H1 (cell line): Measurements from ENCODE around the gene TLE4.

ENCODE experiments used
- MAFK ChIP-seq: IDR thresholded peaks from 2 replicates; pipeline ENCODE4 v1.6.1; 2012; ENCODE audit warnings: low read depth, mild to moderate bottlenecking, improper control_type of control experiment, low read length
- TF ChIP-seq, protein P1 (sequence below), 3 experiments: IDR thresholded peaks; 1 replicate in 2 of 3; 2 replicates in 1 of 3; pipeline versions ENCODE4 v1.5.1 to v1.6.1; 2011; ENCODE audit warnings: low read length in 3 of 3, mild to moderate bottlenecking in 3 of 3, inconsistent platforms in 2 of 3, low read depth in 1 of 3, moderate library complexity in 1 of 3; ENCODE audit not compliant: insufficient read depth in 1 of 3; ENCODE audit errors: control extremely low read depth in 1 of 3

DNA sequence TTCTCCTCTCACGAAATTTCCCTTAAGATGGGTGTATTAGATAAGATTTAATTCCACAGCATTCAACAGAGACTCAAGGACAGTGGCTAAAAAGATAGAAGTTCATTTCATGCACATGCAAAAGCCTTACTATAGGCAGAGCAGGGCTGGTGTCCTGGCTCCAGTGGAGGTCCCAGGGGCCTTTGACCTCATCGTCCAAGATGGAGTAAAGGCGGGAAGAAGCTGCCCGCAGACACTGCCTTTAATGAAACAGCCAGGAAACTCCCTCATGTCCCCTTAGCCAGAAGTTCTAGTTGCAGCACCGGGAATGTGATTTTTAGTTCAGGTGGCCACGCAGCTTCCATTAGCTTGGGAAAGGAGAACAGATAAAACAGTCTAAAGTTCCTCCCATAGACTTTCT is 190.3 kb downstream of the TLE4 start:
- no peak for TF ChIP-seq MAFK
- TF ChIP-seq, protein P1, sequence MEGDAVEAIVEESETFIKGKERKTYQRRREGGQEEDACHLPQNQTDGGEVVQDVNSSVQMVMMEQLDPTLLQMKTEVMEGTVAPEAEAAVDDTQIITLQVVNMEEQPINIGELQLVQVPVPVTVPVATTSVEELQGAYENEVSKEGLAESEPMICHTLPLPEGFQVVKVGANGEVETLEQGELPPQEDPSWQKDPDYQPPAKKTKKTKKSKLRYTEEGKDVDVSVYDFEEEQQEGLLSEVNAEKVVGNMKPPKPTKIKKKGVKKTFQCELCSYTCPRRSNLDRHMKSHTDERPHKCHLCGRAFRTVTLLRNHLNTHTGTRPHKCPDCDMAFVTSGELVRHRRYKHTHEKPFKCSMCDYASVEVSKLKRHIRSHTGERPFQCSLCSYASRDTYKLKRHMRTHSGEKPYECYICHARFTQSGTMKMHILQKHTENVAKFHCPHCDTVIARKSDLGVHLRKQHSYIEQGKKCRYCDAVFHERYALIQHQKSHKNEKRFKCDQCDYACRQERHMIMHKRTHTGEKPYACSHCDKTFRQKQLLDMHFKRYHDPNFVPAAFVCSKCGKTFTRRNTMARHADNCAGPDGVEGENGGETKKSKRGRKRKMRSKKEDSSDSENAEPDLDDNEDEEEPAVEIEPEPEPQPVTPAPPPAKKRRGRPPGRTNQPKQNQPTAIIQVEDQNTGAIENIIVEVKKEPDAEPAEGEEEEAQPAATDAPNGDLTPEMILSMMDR (IDR thresholded peaks at IDR 0.05; ENCODE audit: control extremely low read depth in 1 of 3, insufficient read depth in 1 of 3, low read depth in 1 of 3, low read length in 3 of 3) = no peak
